ENCODE data around the gene AGAP1. TPM values are rescaled to one million over a fixed set of nuclear protein-coding genes. Genes with fewer than 3 reads are reported as not detected.

The AGAP1 gene
- total and polyA plus RNA-seq, 11 donors, result 5.9 to 21.6 (median 18.9) TPM

GRCh38 chr2:235893129-235893698 is 399.4 kb downstream of the AGAP1 start:
- Histone ChIP-seq H3K27me3 (no peaks in the 10 kb centered on the region), H3K4me1 (no peaks in the 10 kb centered on the region), H3K27ac (no peak overlapping the region), H3K36me3 (peaks cover 0 to 9% (median 0%) of the 10 kb centered on the region in 9 donors), H3K9me3 (peaks cover 0 to 4% (median 0%) of the 10 kb centered on the region in 12 donors), H3K4me3 (no peak overlapping the region)
- DNase-seq, result no peak
- WGBS, 4 donors, result 94 to 99% (median 98%) methylated on average over 26 to 27 of the region's 27 CpGs
- intact Hi-C loops (cut with DNase I), result loop anchor here in 1 of 10 donors (10.0 kb wide), 1 partner anchor 142 kb away; no protein-coding TSS in a partner anchor
- peak in 1 of 4 donors; percentile 29 for ATAC-seq
- no peak for TF ChIP-seq POLR2A (IDR thresholded peaks at IDR 0.05)
- TF ChIP-seq CTCF (IDR thresholded peaks at IDR 0.05), result no peak

- ATAC-seq (peak in 1 of 4 donors; percentile 13), DNase-seq (no peak)
- H3K4me3 ChIP-seq, result no peak overlapping the region
- H3K27me3 ChIP-seq, result no peaks in the 10 kb centered on the region
- no peaks in the 10 kb centered on the region for H3K4me1 ChIP-seq
- H3K9me3 ChIP-seq, result peaks cover 0 to 4% (median 0%) of the 10 kb centered on the region in 12 donors
- H3K36me3 ChIP-seq, result peaks cover 0 to 9% (median 0%) of the 10 kb centered on the region in 9 donors
- no peak overlapping the region for H3K27ac ChIP-seq
- no peak for TF ChIP-seq POLR2A (IDR thresholded peaks at IDR 0.05)
- no peak for TF ChIP-seq CTCF (IDR thresholded peaks at IDR 0.05)
- WGBS, 4 donors, result 85 to 93% (median 90%) methylated on average over 10 of the region's 10 CpGs
- intact Hi-C loops (cut with DNase I), result loop anchor here in 1 of 10 donors (10.0 kb wide), 1 partner anchor 140 kb away; no protein-coding TSS in a partner anchor
These were observed 401.0 kb downstream of the AGAP1 start for GRCh38 chr2:235894839-235895238.

- H3K9me3 ChIP-seq, result peaks cover 0 to 4% (median 0%) of the 10 kb centered on the region in 12 donors
- 89 to 97% (median 92%) methylated on average over 2 of the region's 2 CpGs for WGBS, 4 donors
- H3K27me3 ChIP-seq, result no peaks in the 10 kb centered on the region
- ATAC-seq, result no peak
- no peak overlapping the region for H3K4me3 ChIP-seq
- no peak for DNase-seq
- no peaks in the 10 kb centered on the region for H3K4me1 ChIP-seq
- intact Hi-C loops (cut with DNase I), result loop anchor here in 1 of 10 donors (10.0 kb wide), 1 partner anchor 139 kb away; no protein-coding TSS in a partner anchor
- H3K36me3 ChIP-seq, result peaks cover 0 to 9% (median 0%) of the 10 kb centered on the region in 9 donors
- no peak overlapping the region for H3K27ac ChIP-seq
- no peak for TF ChIP-seq CTCF (IDR thresholded peaks at IDR 0.05)
- no peak for TF ChIP-seq POLR2A (IDR thresholded peaks at IDR 0.05)
These were observed 402.2 kb downstream of the AGAP1 start for GRCh38 chr2:235896061-235896460.

GRCh38 chr2:235897992-235898391 is 404.1 kb downstream of the AGAP1 start:
- H3K36me3 ChIP-seq, result peaks cover 0 to 6% (median 0%) of the 10 kb centered on the region in 9 donors
- H3K4me3 ChIP-seq, result no peak overlapping the region
- H3K27ac ChIP-seq, result no peak overlapping the region
- ATAC-seq, result no peak
- 83 to 94% (median 84%) methylated on average over 8 of the region's 8 CpGs for WGBS, 4 donors
- DNase-seq, result no peak
- no peaks in the 10 kb centered on the region for H3K27me3 ChIP-seq
- intact Hi-C loops (cut with DNase I), result loop anchor here in 1 of 10 donors (10.0 kb wide), 1 partner anchor 137 kb away; no protein-coding TSS in a partner anchor
- H3K9me3 ChIP-seq, result peaks cover 0 to 4% (median 0%) of the 10 kb centered on the region in 12 donors
- H3K4me1 ChIP-seq, result no peaks in the 10 kb centered on the region
- TF ChIP-seq CTCF (IDR thresholded peaks at IDR 0.05) (no peak), POLR2A (IDR thresholded peaks at IDR 0.05) (no peak)

All from heart left ventricle (tissue), 16 donors.